Upper lobe of right lung (tissue), 1 donor: ENCODE measurements around the gene CDH22. TPM values are rescaled to one million over a fixed set of nuclear protein-coding genes. Genes with fewer than 3 reads are reported as not detected.

ENCODE experiments used
- ATAC-seq: fragments of 200-7000 bp; cut with Tn5 transposase; one replicate; pipeline ENCODE4 v1.9.1; 2020; ENCODE audit warnings: mild to moderate bottlenecking, moderate library complexity
- DNase-seq: peaks from one replicate; pipeline ENCODE4 v3.0.0-alpha.2; 2020
- H3K27ac ChIP-seq: fragments of 200-600 bp; one replicate; pipeline ENCODE4 v1.8.0; 2022
- H3K27me3 ChIP-seq: fragments of 200-600 bp; one replicate; pipeline ENCODE4 v1.8.0; 2022; ENCODE audit warnings: mild to moderate bottlenecking
- H3K36me3 ChIP-seq: fragments of 200-600 bp; one replicate; pipeline ENCODE4 v1.8.0; 2022
- H3K4me1 ChIP-seq: fragments of 200-600 bp; one replicate; pipeline ENCODE4 v1.8.0; 2022
- H3K4me3 ChIP-seq: fragments of 200-600 bp; one replicate; pipeline ENCODE4 v1.8.0; 2022; ENCODE audit warnings: mild to moderate bottlenecking
- H3K9me3 ChIP-seq: fragments of 200-600 bp; one replicate; pipeline ENCODE4 v1.8.0; 2022
- CTCF ChIP-seq: fragments of 200-600 bp; IDR thresholded peaks from one replicate; pipeline ENCODE4 v1.8.0; 2022; ENCODE audit warnings: antibody characterized with exemption
- intact Hi-C: fragments of 100-400 bp; cut with DNase I; formaldehyde crosslinking; loops from one replicate; pipeline ENCODE4 v1.11.0; 2022
- total RNA-seq: library from RNA; stranded (reverse); fragmentation: NEBNext Ultra II Directional; extraction: Animal tissue kit (Norgen Biotek cat#: 25700); gene quantifications from one replicate; pipeline ENCODE4 v1.2.1, GENCODE V29; 2021
- donor health status: DM: no; HTN: yes; CAD: no; lungs with severe emphysema.

Gene CDH22
- total RNA-seq, 1 donor from 2014 or later, result 0.46 TPM

- no peak for TF ChIP-seq CTCF
- peaks cover 56% of the 10 kb centered on the region for H3K27me3 ChIP-seq
Observed at GRCh38 chr20:46277602-46278001, 30.7 kb downstream of the CDH22 start.

GRCh38 chr20:46276531-46276930 lies 31.8 kb downstream of the CDH22 start:
- no peak for TF ChIP-seq CTCF
- Histone ChIP-seq H3K9me3 (no peaks in the 10 kb centered on the region), H3K27ac (no peak overlapping the region), H3K4me1 (no peaks in the 10 kb centered on the region), H3K4me3 (no peak overlapping the region), H3K27me3 (peaks cover 66% of the 10 kb centered on the region), H3K36me3 (no peaks in the 10 kb centered on the region)
- DNase-seq (no peak), ATAC-seq (no peak)
- intact Hi-C loops, result no loop called here

More at GRCh38 chr20:46277602-46278001, 30.7 kb downstream of the CDH22 start:
- no peak for DNase-seq
- no peaks in the 10 kb centered on the region for H3K36me3 ChIP-seq
- intact Hi-C loops, result no loop called here
- no peak overlapping the region for H3K27ac ChIP-seq
- no peak for ATAC-seq
- no peak overlapping the region for H3K4me3 ChIP-seq
- no peaks in the 10 kb centered on the region for H3K4me1 ChIP-seq
- no peaks in the 10 kb centered on the region for H3K9me3 ChIP-seq

- DNase-seq (no peak), ATAC-seq (no peak)
- Histone ChIP-seq H3K4me1 (no peaks in the 10 kb centered on the region), H3K4me3 (no peak overlapping the region), H3K9me3 (no peaks in the 10 kb centered on the region), H3K27me3 (peaks cover 69% of the 10 kb centered on the region), H3K27ac (no peak overlapping the region), H3K36me3 (no peaks in the 10 kb centered on the region)
- intact Hi-C loops, result no loop called here
- TF ChIP-seq CTCF, result no peak
Observed at GRCh38 chr20:46275091-46275490, 33.2 kb downstream of the CDH22 start.

DNA sequence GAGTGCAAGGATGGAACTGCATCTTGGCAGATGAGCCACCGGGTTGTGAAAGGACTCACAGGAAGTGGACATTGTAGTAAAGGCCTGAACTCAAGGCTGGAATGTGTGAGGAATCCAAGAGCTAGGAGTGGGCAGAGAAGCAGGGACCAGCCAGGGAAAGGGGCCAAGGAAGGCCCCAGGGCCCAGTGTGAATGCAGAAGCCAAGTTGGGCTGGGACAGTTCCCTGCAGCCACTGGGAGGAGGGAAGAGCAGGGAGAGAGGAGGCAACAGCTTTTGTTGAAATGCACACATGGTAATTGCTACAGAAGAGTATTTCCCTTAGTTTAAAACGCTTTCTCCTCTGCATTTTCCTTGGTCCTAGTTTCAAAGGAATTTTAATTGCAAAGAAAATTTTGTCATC lies 34.6 kb downstream of the CDH22 start:
- Histone ChIP-seq H3K27ac (no peak overlapping the region), H3K27me3 (peaks cover 63% of the 10 kb centered on the region), H3K4me1 (no peaks in the 10 kb centered on the region), H3K4me3 (no peak overlapping the region), H3K9me3 (no peaks in the 10 kb centered on the region), H3K36me3 (no peaks in the 10 kb centered on the region)
- intact Hi-C loops, result no loop called here
- no peak for DNase-seq
- no peak for TF ChIP-seq CTCF
- no peak for ATAC-seq

GRCh38 chr20:46272389-46273047 lies 35.8 kb downstream of the CDH22 start:
- Histone ChIP-seq H3K36me3 (no peaks in the 10 kb centered on the region), H3K27ac (no peak overlapping the region), H3K4me1 (no peaks in the 10 kb centered on the region), H3K4me3 (no peak overlapping the region), H3K9me3 (no peaks in the 10 kb centered on the region), H3K27me3 (peaks cover 51% of the 10 kb centered on the region)
- intact Hi-C loops, result no loop called here
- no peak for ATAC-seq
- DNase-seq, result no peak
- TF ChIP-seq CTCF, result no peak
